HG03565 (cell line): Measurements from ENCODE around the gene LGALSL.

Experiments used
- ATAC-seq: cut with Tn5 transposase; IDR thresholded peaks from one replicate; pipeline ENCODE4 v1.9.1; 2021; ENCODE audit warnings: mild to moderate bottlenecking, moderate library complexity; ENCODE audit not compliant: unreplicated experiment

LGALSL gene

GRCh38 chr2:64492272-64492671, 38.3 kb downstream of the LGALSL start:
- ATAC-seq = no peak

- ATAC-seq = no peak
Observed at GRCh38 chr2:64492821-64493220, 38.9 kb downstream of the LGALSL start.

GRCh38 chr2:64493788-64494187, 39.8 kb downstream of the LGALSL start:
- no peak for ATAC-seq

GRCh38 chr2:64498438-64498837, 44.5 kb downstream of the LGALSL start:
- no peak for ATAC-seq

GRCh38 chr2:64500549-64500948, 46.6 kb downstream of the LGALSL start:
- no peak for ATAC-seq

- no peak for ATAC-seq
Observed at GRCh38 chr2:64501946-64502345, 48.0 kb downstream of the LGALSL start.

- ATAC-seq = no peak
Observed at GRCh38 chr2:64502860-64503259, 48.9 kb downstream of the LGALSL start.

GRCh38 chr2:64504774-64505720, 51.1 kb downstream of the LGALSL start:
- no peak for ATAC-seq

GRCh38 chr2:64506686-64507085, 52.7 kb downstream of the LGALSL start:
- no peak for ATAC-seq
